Measurements from ENCODE around the gene BORCS8.

Gene BORCS8

GRCh38 chr19:19132912-19133311 lies 59.0 kb downstream of the BORCS8 start:
- TF ChIP-seq CTCF (conservative IDR thresholded peaks at IDR 0.05) = no peak
- no peak overlapping the region for H3K27ac ChIP-seq

- TF ChIP-seq CTCF (conservative IDR thresholded peaks at IDR 0.05) = no peak
- H3K27ac ChIP-seq = no peak overlapping the region
Measured at GRCh38 chr19:19131989-19132388, 60.0 kb downstream of the BORCS8 start.

All from VCaP (cell line).